GM18519 (cell line): ENCODE data around the gene KCND1.

Experiments
- ATAC-seq: cut with Tn5 transposase; IDR thresholded peaks from one replicate; pipeline ENCODE4 v1.9.1; 2021; ENCODE audit warnings: mild to moderate bottlenecking, moderate library complexity; ENCODE audit not compliant: unreplicated experiment, low FRiP score

KCND1 gene

DNA sequence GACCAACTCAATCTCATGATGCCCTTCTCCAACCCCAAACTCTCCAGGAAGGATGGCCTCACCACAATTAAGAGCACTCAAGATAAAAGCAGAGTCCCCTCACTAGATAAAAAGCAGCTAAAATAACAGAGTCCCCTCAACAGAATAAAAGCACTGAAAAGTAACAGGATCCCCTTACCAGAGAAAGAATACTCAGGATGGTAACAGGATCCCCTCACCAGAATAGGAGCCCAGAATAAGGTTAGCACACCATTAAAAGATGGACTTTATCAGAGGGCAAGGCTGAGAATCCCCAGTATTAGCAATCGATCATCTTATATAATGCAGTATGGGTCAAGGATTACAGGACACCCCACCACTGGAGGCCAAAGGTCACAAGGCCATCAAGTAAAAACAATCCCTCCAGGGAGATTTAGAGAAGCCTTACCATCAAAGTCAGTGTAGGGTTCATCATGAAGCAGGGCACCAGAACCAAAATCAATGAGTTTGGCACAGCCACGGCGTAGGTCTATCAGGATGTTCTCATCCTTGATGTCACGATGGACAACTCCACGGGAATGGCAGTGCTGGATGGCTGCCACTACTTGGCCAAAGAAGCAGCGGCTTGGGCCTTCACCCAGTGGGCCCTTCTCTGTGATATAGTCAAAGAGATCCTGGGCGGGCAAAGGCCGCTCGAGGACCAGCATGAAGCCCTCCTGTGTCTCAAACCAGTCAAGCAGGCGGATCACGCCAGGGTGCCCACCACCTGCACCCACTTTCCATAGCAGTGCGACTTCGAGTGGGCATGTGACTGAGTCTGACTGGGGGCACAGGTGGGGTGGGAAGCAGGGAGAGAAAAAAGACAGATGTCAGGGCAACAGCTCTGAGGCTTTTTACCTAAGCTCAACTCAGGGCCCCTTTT, 56.8 kb downstream of the KCND1 start:
- no peak for ATAC-seq

DNA sequence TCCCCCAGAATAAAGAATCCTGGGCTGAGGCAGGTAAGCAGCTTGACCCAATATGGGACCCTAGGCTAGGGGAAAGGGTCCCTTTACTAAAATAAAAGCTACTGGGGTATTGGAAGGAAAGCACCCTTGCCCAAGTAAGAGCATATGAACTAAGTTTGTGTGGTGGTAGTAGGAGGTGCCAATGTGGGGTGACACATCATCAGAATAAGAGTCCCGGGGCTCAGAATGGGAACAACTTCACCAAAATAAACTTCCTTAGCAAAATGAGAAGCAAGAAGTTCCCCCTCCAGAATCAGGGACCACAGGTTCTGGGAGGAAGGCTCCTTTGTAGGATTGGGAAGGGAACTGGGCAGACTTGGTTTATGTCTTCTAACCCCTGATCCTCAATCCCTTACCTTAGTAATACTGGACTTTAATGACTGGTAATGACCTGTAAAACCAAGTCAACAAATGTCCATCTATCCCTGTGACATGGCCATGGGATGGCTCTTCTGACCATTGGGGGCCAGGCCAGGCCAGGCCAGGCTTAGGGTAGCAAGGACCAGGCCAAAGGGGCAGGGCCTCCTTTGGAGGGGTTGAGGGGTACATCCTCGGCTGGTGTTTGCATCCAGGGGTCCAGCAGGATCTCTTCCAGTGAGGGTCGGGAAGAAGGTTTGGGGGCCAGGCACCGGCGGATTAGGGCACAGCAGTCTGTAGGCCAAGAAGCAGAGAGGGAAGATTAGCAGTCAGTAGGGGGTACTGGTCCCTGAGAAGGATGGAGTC, 57.9 kb downstream of the KCND1 start:
- no peak for ATAC-seq

DNA sequence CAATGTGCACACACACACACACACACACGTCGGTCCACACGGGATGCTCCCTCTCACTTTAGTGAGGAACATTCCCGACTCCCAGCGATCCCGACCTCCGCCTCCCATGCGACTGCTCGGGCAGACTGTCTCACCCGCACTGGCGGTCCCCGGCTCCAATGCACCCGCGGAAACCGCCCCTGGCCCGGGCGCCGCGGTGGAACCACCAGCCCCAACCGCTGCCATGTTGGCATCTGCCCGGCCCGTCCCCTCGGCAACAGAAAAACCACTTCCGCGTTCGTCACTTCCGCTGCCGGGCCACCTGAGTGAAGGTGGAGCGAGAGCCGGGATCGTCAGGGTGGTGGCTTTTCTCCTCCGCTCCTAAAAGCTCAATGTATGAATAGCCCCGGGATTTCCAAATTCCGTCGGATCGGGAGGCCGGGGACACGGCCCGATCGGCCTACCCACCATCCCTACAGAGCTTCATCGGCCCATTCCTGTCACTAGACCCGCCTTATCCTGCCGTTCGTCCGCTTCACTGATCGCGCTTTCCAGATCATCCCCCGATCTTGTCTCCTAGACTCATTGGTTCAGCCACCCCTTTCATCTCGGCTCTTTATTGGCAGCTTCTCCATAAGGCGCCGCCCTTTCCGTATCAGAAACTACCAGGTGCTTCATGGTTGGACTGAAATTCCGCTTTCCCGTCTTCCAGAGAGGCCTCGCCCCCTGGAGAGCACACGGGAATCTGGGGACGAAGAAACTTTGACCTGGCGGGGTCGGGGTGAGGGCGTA, 60.0 kb downstream of the KCND1 start, which contains the start of gene SLC35A2:
SLC35A2 (minus strand) TSS at position 235 of the 771 bp plus-strand sequence; CDS start at position 225, 10 bp downstream.
- ATAC-seq = no peak
